NCI-H1092 treated with DMSO at 0.1 percent for 48 hours (cell line): ENCODE data around the gene DST.
"Not testable (repeated sequence)": the region's sequence is repeated elsewhere in the genome, so short reads cannot be mapped to it uniquely, and the experiment has no call there.

Experiments used
- DNase-seq: peaks from one replicate; lab custom pipeline; 2025; lab: John Stamatoyannopoulos, UW

Gene DST

DNA sequence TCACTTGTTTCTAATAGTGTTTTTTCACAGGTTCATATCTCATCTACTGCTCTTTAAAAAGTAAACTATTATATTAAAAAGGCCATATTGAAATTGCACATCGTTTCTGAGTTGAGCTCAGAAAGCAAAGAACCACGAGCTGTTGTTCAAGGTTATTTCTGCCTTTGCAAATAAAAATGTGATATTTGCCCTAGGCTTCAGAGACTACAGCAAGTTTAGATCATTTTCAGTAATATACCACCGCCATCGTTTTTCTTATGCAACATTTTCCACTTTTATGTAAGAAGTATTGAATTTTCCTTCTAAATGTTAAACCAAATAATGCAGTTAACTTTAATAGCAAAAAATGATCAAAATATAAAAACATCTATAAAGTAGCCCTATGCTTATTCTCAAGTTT is 71.1 kb downstream of the DST start:
- no peak for DNase-seq

DNA sequence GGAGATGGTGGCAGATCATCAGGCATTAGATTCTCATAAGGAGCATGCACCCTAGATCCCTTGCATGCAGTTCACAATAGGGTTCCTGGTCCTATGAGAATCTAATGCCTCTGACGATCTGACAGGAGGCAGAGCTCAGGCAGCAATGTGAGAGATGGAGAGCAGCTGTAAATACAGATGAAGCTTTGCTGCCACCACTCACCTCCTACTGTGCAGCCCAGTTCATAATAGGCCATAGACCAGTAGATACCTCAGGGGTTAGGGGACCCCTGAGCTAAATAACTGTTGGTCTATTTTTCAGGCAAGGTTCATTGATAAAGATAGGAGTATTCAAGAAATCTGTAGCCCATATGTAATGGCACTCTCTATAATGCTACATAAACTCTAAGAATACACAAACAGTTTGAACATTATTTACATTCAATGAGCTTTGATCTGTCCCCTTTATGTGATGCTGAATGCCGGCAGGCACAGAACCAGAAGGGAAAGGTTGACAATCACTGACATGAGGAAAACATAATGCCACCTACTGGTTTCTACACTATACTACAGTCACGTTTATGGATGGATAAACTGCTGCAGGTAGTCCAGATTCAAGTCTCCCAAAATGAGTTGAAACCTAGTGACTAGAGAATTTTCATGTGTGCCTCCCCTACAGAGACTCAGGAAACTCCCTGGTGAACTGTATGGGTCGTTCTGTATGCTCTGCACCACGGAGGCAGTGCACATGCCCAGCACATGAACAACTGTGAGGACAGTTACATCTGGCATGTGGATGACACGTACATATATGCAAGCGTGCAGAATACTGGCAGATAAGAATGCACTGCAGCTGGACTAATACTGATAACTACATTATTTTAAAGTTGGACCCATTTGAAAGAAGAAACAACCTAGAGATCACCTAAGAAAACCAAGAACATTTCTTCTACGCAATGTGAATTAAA is 72.0 kb downstream of the DST start:
- DNase-seq = peak; percentile 62

DNA sequence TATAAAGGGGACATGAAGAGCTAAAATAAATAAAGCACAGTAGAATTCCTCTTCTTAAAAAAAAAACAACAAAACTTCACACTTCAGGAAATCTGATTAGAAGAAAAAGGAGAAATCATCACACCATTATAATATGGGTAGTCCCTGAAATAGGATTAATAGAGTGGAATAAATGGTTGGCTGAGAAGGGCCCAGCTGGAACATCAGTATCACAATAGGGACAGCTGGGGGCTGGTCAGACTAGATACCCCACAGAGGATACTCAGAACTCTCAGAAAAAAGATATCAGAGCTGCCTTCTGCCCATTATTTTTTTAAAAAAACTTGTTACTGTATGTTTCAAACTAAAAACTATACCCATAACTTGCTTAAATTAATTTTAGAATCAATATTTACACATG is 75.2 kb downstream of the DST start:
- no peak for DNase-seq

DNA sequence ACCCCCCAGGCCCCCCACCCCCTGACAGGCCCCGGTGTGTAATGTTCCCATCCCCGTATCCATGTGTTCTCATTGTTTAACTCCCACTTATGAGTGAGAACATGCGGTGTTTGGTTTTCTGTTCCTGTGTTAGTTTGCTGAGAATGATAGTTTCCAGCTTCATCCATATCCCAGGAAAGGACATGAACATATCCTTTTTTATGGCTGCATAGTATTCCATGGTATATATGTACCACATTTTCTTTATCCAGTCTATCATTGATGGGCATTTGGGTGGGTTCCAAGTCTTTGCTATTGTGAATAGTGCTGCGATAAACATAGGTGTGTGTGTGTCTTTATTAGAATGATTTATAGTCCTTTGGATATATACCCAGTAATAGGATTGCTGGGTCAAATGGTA is 80.0 kb downstream of the DST start:
- DNase-seq = not testable (repeated sequence)

DNA sequence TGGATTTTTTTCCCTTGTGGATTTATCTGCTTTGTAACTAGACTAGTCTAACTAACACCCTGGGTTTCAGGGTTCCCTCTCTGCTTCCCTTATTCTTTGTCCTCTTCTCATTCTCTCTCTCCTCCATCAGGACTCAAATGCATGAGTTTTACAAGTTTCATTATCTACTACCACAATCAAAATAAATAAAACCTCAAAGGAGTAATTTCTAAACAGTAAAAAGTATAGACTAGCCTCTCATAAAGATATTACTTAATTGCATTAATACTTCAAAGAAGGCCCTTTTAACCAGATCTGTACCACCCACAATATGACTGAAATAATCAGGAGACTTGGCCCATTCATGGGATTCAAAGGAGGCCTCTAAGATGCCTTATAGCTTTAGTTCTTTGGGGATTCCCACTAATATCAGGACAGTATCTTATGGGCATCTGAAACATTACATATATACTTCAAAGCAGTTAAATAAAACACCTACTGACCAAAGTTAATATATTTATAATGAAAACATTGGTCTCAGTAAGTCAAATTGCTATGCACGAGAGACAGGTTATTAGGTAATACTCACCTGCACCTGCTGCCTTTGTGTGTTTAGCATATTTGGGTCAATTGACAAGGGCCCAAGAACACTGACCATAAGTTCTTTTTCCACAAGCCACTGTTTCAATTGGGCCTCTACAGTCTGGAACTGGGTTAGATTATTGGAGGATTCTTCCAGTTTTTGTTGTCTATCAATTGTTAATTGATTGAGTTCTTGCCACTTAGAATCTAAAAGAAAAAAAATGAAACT is 85.7 kb downstream of the DST start:
- DNase-seq = no peak

DNA sequence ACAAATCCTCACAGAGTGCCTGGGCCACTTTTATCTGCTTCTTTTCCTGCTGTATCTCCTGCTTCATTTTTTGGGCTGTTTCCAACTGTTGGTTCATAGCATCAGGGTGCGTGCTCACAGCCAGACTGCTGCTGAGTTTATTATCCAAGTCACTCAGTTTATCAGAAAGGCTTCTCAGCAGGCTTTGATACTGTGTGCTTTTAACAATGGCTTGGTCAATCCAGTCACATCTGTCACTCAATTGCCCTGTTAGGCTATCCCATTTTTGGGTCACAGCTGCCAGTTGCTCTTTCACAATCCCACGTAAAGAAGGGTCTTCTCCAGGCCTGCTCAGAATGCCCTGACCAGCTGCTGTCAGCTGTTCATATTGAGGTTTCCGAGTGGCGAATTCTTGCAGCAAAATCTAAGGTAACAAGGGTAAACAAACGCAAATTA is 87.2 kb downstream of the DST start:
- DNase-seq = peak; percentile 60

DNA sequence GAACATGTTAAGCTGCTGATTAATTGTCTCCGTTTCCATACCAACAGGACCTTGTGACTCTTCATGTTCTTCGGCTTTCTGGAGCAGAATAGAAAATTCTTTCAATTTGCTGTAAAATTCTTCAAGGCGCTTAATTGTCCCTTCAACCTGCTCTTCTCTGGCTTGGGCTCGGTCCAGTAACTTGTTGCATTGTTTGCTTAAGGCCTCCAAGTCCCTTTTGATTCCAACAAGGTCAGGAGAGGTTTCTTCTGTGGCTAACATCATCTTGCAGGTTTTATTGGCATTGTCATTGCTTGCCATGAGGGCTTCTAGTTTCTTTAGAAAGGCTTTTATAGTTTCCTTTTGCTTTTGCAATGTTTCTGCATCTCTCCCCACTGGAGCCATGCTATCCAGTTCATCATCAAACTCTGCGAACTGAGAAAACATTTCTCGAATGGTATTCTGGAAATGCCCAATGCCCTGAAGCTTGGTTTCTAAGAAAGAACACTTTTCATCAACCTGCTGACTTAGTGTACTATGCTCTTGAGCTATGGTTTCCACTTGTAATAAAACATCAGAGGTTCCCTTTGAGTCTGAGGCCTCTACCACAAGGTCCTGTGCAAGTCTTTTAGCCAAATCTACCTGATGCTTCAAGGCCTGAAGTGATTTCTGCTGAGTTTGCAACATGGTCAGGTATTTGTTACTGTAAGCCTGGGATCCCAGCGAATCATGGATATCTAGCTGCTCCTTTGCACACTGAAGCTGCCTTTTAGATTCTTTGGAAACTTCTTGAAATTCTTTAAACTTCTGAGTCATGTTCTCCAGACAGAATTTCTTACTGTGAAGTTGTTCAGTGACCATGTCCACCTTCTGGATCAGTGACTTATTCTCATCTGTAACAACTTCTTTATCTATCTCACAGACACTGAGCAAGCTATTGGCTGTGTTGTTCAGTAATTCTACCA is 90.2 kb downstream of the DST start:
- DNase-seq = no peak

DNA sequence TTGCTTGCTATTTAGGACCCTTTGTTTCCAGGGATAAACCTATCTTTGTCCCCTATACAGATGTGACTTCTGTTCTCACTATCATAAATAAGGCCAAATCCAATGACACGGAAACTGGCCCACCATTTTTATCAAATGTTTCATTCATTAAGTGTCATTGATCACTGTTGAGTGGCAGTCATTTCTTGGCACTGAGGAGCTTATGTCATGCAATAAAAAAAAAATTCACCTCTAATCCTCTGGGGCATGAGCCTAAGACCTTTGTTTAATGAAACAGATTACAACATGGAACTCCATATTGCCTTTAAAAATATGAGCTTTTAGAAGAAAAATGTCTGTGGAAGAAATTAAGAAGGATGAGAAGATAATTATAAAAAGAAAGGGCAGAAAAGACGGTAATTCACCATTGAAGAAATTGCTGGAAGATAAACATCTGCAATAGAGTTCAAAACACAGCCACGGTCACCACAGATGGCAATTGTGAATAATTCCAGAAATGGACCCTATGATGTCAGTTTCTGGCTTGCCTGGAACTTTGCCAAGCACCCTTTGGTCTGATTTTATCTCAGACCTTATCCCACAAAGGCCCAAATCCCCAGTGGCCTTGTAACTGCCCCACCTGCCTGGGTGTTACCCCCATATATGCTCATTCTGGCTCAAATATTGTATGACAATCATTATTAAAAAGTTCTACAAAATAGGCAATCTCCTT is 91.1 kb downstream of the DST start:
- no peak for DNase-seq

DNA sequence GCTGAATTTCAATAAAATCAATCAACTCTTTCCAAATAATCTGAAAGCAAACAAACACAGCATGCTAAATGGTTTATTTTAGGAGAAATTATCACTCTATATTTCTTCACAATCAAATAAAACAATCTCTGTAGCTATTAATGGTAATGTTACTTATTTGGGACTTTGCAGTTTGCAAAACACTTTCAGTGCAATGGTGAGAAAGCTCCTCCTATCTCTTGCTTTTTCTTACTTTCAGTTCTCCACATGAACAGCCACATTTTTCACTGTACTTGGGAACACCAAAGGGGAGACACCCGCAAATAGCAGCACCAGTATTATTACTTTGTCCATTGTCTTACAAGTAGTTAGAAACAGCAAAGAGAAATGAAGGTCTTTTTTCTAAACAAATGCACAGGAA is 92.4 kb downstream of the DST start:
- no peak for DNase-seq

DNA sequence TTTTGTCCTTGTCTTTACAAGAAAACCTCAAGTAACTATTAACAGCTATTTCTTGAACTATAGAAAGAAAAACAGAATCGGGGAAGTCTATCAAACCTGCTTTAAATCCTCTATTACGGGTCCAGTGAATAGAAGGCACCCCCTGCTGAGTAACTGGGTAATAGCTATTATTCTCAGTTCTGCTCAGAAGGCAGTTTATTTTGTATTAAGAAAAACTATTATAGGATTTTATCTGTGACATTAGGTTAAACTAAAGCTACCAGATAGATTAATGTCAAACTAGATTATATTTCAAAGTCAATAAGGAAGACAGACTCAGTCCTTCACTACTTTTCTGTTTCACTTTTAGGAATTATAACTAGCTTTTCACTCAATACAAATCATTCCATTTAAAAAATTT is 93.7 kb downstream of the DST start:
- no peak for DNase-seq

DNA sequence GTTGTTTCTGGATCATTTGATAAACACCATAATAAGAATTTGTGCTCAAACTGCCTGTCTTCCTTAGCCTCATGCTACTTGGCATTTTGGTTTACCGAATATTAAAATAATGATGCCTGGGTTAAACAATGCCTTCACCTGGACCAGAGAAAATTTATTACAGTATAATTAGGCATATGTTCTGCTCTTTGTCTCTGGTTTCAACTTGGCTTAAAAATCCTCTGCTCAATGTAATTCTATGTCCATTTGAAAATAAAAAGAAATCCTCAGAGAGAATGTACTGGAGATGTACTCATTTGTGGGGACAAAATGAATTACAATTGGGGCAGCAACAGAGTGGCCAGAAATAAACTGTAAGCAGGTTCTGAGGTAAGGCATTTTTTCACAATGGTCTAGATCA is 95.0 kb downstream of the DST start:
- no peak for DNase-seq

DNA sequence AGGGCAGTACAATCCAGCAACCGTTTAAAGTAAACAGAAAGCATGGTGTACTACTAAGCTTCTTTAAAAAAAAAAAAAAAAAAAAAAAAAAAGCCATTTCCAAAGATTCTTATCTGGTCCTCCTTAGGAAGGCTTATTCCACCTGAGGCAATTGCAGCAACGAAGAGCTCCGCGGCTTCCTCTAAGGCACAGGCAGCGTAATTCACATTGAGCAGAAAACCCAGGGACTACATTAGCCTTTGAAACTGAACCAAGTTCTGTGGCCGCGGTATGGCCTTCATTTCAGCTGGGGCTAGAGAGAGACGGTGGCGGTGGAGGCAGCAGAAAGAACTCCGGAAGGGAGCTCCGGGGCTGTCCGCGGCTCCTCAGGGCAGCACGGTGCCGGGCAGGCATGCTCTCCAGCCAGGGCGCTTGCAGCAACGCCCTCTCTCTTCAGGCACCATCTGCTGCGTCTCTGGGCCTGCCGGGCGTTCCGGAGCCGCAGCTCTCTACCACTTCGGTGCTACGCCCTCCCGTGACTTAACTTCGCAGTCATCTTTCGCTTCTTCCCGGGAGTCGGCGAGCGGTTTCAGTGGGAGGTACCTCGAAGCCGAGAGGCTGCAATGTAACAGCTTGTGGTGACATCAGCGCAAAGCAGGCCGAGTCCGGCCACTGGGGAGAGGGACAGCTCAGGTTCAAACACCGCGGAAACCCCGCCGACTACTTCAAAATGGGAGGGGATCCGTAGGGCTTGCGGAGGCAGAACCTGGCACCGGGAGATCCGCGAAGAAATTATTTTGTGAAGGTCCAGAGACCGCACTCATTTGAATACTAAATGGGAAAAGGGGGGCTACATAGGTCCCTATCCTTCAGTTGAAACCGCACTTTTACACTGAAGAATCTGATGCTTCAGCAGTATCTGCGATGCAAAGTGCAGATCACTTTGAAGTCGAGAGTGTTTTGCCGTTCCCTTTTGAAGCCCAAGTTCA is 100.0 kb downstream of the DST start:
- DNase-seq = peak; percentile 91

DNA sequence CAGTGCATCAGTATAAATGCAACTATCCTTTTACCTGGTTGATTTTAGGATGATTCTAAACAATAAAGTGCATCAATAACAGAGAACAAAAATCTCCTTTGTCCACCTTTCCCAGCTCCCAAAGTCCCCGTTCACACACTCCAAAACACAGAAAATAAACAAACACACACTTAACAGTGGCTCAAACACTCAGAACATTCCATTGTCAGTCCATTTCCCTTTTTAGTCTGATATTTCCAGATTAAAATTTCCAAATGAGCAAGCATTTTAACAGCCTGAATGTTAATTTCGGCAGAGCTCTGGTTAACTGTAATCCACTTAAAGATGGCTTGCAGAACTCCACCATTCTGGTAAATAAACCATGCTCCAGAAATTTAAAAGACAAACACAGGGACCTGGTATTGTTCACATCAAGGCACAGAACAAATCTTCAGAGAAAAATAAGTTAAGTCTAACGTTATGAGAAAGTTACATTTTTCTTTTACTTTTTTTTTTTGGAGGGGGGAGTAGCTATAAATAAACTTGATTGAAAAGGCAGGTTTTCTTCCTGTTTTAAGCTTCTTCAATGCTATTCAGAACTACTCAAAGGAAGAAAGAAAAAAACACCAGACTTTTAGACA is 100.8 kb downstream of the DST start:
- peak; percentile 46 for DNase-seq

DNA sequence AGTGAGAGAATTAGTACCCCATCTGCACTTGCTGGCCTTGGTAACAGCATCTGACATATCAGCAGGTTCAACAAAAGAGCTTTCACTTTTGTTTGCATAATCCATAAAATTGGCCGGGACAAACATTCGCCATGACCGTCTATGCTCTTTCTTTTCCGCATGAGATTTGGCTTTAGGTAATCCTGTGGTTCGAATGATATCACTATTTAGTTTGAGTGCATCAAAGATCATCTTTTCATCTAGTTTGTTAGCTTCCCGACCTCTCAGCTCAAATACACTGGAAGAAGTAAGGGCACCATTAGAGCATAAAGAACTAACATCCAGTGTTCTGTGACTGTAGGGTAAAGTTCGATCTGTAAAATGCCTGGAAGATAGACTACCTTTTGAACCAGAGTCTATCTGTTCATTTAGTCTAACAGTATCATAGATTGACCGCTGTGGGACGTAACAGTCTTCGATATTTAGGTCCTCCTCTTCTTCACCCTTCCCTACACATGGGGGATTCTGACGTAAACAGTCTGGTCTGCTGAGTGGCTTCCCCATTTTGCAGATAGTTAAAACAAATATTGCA is 101.6 kb downstream of the DST start:
- DNase-seq = peak; percentile 81

DNA sequence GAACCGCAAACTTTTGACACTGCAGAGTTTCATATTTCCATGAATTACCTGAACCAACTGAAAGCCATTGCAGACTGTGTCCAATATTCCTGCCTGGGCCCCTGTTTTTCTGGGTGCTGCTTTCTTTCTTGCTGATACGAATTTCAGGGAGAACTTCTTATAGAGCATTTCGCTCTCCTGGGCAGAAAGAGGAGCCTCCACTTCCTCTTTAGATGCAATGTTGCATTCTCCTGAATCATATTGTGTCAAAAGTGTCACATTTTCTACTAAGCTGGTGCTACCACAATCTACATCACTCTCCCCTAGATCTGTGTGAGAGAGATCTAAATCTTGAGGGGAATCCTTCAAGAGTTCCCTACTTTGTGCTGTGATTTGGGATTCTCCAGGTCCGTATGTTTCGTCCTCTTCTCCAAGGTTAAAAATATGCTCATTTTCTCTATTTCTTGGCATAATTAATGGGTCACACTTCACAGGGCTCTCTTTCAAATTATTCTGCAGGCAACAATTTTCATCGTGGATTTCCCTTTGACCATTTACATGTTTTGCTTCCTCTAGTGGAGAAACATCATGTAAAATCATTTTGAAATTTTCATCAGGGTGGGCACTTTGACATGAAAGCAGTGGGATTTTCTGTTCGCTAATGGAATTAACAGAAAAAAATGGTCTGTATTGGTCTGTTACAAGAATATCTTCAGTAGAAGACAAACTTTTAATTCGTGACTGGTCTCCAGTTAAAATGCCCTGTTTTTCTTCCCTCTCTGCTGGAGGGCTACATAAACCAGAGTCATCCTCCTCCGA is 102.3 kb downstream of the DST start:
- DNase-seq = peak; percentile 48

DNA sequence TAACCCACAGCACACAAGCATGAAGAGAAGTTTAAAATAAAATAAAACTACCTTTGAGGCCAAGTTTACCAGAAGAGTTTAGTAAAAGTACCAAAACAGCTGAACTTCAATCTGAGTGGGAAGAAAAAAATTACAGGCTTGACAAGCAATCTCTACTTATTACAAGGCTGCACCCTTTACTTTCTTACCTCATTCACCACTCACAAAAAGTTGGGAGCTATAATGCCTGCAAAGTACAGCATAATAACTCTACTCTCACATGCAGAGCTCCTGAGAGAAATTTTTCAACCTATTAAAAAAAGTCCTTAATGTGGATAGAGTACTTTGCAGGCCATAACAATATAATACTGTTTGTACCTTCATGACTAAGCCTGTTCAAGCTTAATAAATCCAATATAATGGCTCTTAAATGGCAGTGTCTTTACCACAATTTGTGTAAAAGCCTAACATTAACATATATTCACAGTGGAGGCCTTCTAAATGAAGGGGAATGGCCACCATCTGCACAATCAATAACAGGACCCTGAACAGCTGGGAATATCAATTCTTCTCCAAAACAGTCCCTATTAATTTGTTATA is 103.1 kb downstream of the DST start:
- peak; percentile 19 for DNase-seq

DNA sequence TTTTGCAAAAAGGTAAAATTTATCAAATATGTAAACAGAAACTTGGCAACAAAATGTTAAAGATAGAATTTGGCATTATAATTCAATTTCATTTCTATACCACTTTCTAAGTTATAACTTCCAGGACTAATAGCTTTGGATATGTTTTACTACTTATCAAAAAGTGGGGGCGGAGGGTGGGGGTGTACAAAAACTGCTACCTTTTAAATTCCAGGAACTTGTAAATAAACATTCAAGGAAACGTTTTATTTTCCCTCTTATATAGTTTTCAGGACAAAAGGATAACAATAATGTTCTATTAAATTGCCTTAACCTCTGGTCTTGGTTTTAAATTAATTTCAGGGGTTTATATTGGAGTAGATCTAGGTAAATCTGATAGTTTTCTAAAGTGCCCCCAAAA is 103.8 kb downstream of the DST start:
- DNase-seq = no peak

DNA sequence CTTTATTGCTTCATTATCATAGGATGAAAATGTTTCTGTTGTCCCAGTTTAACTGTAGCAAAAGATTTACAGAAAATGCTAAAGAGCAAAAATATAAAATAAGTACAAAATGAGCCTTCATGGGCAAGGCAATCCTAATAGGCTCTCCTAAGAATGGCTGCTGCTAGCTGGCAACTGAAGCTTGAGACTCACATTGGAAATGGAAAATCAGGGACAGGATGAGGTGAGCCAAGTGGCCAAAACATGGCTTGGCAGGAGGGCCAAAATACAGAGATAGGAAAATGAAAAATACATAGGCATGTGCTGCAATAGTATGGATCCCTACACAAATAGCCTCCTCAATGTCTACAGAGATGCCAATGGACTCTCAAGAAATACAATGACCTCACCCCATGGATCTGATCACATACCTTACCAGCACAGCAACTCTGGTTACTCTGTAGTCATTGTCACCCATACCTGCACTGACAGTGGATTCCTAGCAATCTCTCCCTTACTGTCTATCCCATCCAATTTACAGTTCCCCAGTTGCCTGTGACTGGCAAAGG is 105.4 kb downstream of the DST start:
- DNase-seq = no peak
